ENCODE results near the gene KCNK17. TPM values are rescaled to one million over a fixed set of nuclear protein-coding genes. Genes with fewer than 3 reads are reported as not detected.

KCNK17 gene
- total and polyA plus RNA-seq, 7 donors, result 0.17 to 1.4 (median 1.1) TPM; not detected in 4

GRCh38 chr6:39281312-39281980 is 32.8 kb downstream of the KCNK17 start:
- Histone ChIP-seq H3K4me3 (no peak overlapping the region), H3K27me3 (no peaks in the 10 kb centered on the region), H3K9me3 (no peaks in the 10 kb centered on the region), H3K36me3 (no peaks in the 10 kb centered on the region), H3K27ac (no peak overlapping the region), H3K4me1 (no peaks in the 10 kb centered on the region)
- no peak for DNase-seq
- TF ChIP-seq POLR2AphosphoS5 (IDR thresholded peaks at IDR 0.05) (no peak), EP300 (IDR thresholded peaks at IDR 0.05) (no peak)
- intact Hi-C loops (cut with DNase I), result no loop called here
- 55 to 76% methylated on average over 11 of the region's 11 CpGs for WGBS, 2 donors

- TF ChIP-seq EP300 (IDR thresholded peaks at IDR 0.05), result no peak
- TF ChIP-seq CTCF (IDR thresholded peaks at IDR 0.05), result no peak
- TF ChIP-seq POLR2A (IDR thresholded peaks at IDR 0.05), result no peak
- TF ChIP-seq POLR2AphosphoS5 (IDR thresholded peaks at IDR 0.05), result no peak
- WGBS, 2 donors, result 7 to 40% methylated on average over 8 of the region's 8 CpGs
- intact Hi-C loops (cut with DNase I), result no loop called here
- Histone ChIP-seq H3K4me3 (no peak overlapping the region), H3K9me3 (no peaks in the 10 kb centered on the region), H3K4me1 (no peaks in the 10 kb centered on the region), H3K27me3 (no peaks in the 10 kb centered on the region), H3K36me3 (no peaks in the 10 kb centered on the region), H3K27ac (no peak overlapping the region)
- DNase-seq, result no peak
Measured at GRCh38 chr6:39280247-39280731, 33.9 kb downstream of the KCNK17 start.

GRCh38 chr6:39279539-39279938 is 34.7 kb downstream of the KCNK17 start:
- intact Hi-C loops (cut with DNase I), result no loop called here
- DNase-seq, result no peak
- Histone ChIP-seq H3K9me3 (no peaks in the 10 kb centered on the region), H3K4me1 (no peaks in the 10 kb centered on the region), H3K27me3 (no peaks in the 10 kb centered on the region), H3K27ac (no peak overlapping the region), H3K36me3 (no peaks in the 10 kb centered on the region), H3K4me3 (no peak overlapping the region)
- WGBS, 2 donors, result 89 to 92% methylated on average over 6 of the region's 6 CpGs
- no peak for TF ChIP-seq CTCF (IDR thresholded peaks at IDR 0.05)
- no peak for TF ChIP-seq EP300 (IDR thresholded peaks at IDR 0.05)
- no peak for TF ChIP-seq POLR2AphosphoS5 (IDR thresholded peaks at IDR 0.05)
- TF ChIP-seq POLR2A (IDR thresholded peaks at IDR 0.05), result no peak

GRCh38 chr6:39276379-39276995 is 37.7 kb downstream of the KCNK17 start:
- no peaks in the 10 kb centered on the region for H3K4me1 ChIP-seq
- no peaks in the 10 kb centered on the region for H3K36me3 ChIP-seq
- 55 to 76% methylated on average over 3 of the region's 3 CpGs for WGBS, 2 donors
- no peak overlapping the region for H3K4me3 ChIP-seq
- H3K9me3 ChIP-seq, result no peaks in the 10 kb centered on the region
- intact Hi-C loops (cut with DNase I), result no loop called here
- DNase-seq, result no peak
- no peaks in the 10 kb centered on the region for H3K27me3 ChIP-seq
- TF ChIP-seq EP300 (IDR thresholded peaks at IDR 0.05) (no peak), POLR2A (IDR thresholded peaks at IDR 0.05) (no peak), POLR2AphosphoS5 (IDR thresholded peaks at IDR 0.05) (no peak), CTCF (IDR thresholded peaks at IDR 0.05) (no peak)
- H3K27ac ChIP-seq, result no peak overlapping the region

GRCh38 chr6:39274903-39275302 is 39.3 kb downstream of the KCNK17 start:
- no peaks in the 10 kb centered on the region for H3K4me1 ChIP-seq
- no peak overlapping the region for H3K4me3 ChIP-seq
- H3K9me3 ChIP-seq, result no peaks in the 10 kb centered on the region
- intact Hi-C loops (cut with DNase I), result no loop called here
- no peak for DNase-seq
- 90 to 93% methylated on average over 3 of the region's 3 CpGs for WGBS, 2 donors
- H3K36me3 ChIP-seq, result no peaks in the 10 kb centered on the region
- H3K27me3 ChIP-seq, result no peaks in the 10 kb centered on the region
- H3K27ac ChIP-seq, result no peak overlapping the region
- TF ChIP-seq CTCF (IDR thresholded peaks at IDR 0.05) (no peak), POLR2A (IDR thresholded peaks at IDR 0.05) (no peak), POLR2AphosphoS5 (IDR thresholded peaks at IDR 0.05) (no peak), EP300 (IDR thresholded peaks at IDR 0.05) (no peak)

Data from sigmoid colon (tissue), 7 donors.